Ovary (tissue), 9 donors: Measurements from ENCODE around the gene OGDHL. TPM values are rescaled to one million over a fixed set of nuclear protein-coding genes. Genes with fewer than 3 reads are reported as not detected.

Source experiments
- DNase-seq, 5 donors: peaks; one replicate each; pipeline ENCODE4 v3.0.0-alpha.2; 2019 to 2020
- H3K27ac ChIP-seq, 2 donors: fragments of 200-600 bp; one replicate each; pipeline versions ENCODE4 v1.5.1 to v1.8.0; 2019 to 2022
- H3K27me3 ChIP-seq: fragments of 200-600 bp; one replicate; pipeline ENCODE4 v1.8.0; 2022
- H3K36me3 ChIP-seq: fragments of 200-600 bp; sonication (generic); one replicate; pipeline ENCODE4 v1.5.1; 2019
- H3K4me1 ChIP-seq: one replicate; pipeline ENCODE4 v1.8.1; 2013; ENCODE audit warnings: mild to moderate bottlenecking, moderate library complexity; ENCODE audit not compliant: insufficient read depth
- H3K4me3 ChIP-seq: fragments of 200-600 bp; sonication (generic); one replicate; pipeline ENCODE4 v1.5.1; 2017
- H3K9me3 ChIP-seq, 2 donors: fragments of 200-600 bp in 1 of 2; sonication (generic) in 1 of 2; one replicate each; pipeline versions ENCODE4 v1.5.1 to v1.8.1; 2013 to 2019; ENCODE audit warnings: mild to moderate bottlenecking in 1 of 2, moderate library complexity in 1 of 2
- EP300 ChIP-seq: sonication (generic); formaldehyde crosslinking; IDR thresholded peaks from one replicate; pipeline ENCODE4 v1.6.1; 2017; ENCODE audit warnings: antibody characterized with exemption
- POLR2A ChIP-seq: fragments of 450-650 bp; IDR thresholded peaks from one replicate; pipeline ENCODE4 v1.6.1; 2017; ENCODE audit warnings: antibody characterized with exemption, mild to moderate bottlenecking, moderate library complexity
- WGBS, 3 donors: extraction: QIAGEN DNeasy Blood & Tissue Kit in 1 of 3; methylation state at CpG; one replicate each; pipeline versions ENCODE4 v1.1.5 to v1.1.7; 2013 to 2017; 5-methylcytosine and 5-hydroxymethylcytosine counted together
- intact Hi-C, 4 donors: fragments of 100-400 bp; cut with DNase I; formaldehyde crosslinking; loops; one replicate each; pipeline versions ENCODE4 v1.11.0 to v1.15.1; 2022 to 2023
- polyA plus RNA-seq, 2 donors: library from polyadenylated mRNA; stranded (reverse); fragments of 200-250 nt in 1 of 2; fragments of 350-450 nt in 1 of 2; fragmentation: Illumina TruSeq in 1 of 2; extraction: RNeasy Lipid Tissue Mini Kit (QIAGEN cat#74804) in 1 of 2; gene quantifications; one replicate each; pipeline ENCODE4 v1.2.3, GENCODE V29; 2013 to 2014
- total RNA-seq, 7 donors: library from RNA; depleted of rRNA in 2 of 7; stranded (reverse); fragments of >200 nt in 2 of 7; fragmentation: NEBNext Ultra II Directional in 3 of 7; extraction: Animal tissue kit (Norgen Biotek cat#: 25700) in 3 of 7; gene quantifications; one replicate each; pipeline versions ENCODE4 v1.1.0 to v1.2.4, GENCODE V29; 2016 to 2023
- TF ChIP-seq, protein P1 (sequence below), 3 donors: fragments of 450-650 bp in 2 of 3; fragments of 200-600 bp in 1 of 3; IDR thresholded peaks; one replicate each; pipeline versions ENCODE4 v1.5.1 to v1.8.0; 2016 to 2022; ENCODE audit warnings: antibody characterized with exemption in 3 of 3, mild to moderate bottlenecking in 1 of 3
- donor health status: DM: no; HTN: no; CAD: no; lungs with moderate emphysema.
- donor health status: DM: no; HTN: no; CAD: no.
- donor health status: Bipolar disorder and iron deficiency.
- donor health status: DM: yes; HTN: yes; CAD: no.
- donor health status: DM: no; HTN: no; CAD: no.
- donor health status: DM: yes; HTN: yes; CAD: no.

The OGDHL gene
- total and polyA plus RNA-seq, 9 donors = 0.60 to 3.3 (median 1.9) TPM

DNA sequence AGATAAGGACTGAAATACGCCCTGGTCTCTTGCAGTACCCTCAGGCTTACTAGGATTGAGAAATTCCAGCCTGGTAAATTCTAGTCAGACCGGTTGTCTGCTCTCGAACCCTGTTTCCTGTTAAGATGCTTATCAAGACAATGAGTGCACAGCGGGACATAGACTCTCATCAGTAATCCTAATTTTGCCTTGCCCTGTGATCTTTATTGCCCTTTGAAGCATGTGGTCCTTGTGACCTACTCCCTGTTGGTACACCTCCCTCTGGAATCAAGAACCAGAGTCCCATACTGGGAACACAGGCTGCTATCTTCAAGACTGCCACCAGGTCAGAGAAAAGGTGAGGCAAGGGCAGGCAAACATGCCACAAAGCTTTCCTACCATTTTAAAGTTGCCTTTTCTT, 75.5 kb downstream of the OGDHL start:
- Histone ChIP-seq H3K27ac (no peak overlapping the region), H3K4me1 (no peaks in the 10 kb centered on the region), H3K36me3 (no peaks in the 10 kb centered on the region), H3K9me3 (no peaks in the 10 kb centered on the region), H3K27me3 (no peaks in the 10 kb centered on the region), H3K4me3 (no peak overlapping the region)
- no peak for TF ChIP-seq EP300
- TF ChIP-seq, protein P1, sequence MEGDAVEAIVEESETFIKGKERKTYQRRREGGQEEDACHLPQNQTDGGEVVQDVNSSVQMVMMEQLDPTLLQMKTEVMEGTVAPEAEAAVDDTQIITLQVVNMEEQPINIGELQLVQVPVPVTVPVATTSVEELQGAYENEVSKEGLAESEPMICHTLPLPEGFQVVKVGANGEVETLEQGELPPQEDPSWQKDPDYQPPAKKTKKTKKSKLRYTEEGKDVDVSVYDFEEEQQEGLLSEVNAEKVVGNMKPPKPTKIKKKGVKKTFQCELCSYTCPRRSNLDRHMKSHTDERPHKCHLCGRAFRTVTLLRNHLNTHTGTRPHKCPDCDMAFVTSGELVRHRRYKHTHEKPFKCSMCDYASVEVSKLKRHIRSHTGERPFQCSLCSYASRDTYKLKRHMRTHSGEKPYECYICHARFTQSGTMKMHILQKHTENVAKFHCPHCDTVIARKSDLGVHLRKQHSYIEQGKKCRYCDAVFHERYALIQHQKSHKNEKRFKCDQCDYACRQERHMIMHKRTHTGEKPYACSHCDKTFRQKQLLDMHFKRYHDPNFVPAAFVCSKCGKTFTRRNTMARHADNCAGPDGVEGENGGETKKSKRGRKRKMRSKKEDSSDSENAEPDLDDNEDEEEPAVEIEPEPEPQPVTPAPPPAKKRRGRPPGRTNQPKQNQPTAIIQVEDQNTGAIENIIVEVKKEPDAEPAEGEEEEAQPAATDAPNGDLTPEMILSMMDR (IDR thresholded peaks at IDR 0.05) = no peak
- no peak for TF ChIP-seq POLR2A
- 62 to 78% (median 69%) methylated on average over 4 of the region's 4 CpGs for WGBS, 3 donors
- no peak for DNase-seq
- intact Hi-C loops = no loop called here

Other genes with a start within 250 kb of the OGDHL start
- 10 to 100 TPM in 6 of 7 donors, 1 to 10 TPM in 1; 7.1 to 24.1 (median 20.6) TPM for gene ERCC6, start 223.2 kb downstream of the OGDHL start, total RNA-seq
- 1 to 10 TPM; 6.8 to 9.7 TPM for gene ERCC6, start 223.2 kb downstream of the OGDHL start, polyA plus RNA-seq
- gene SLC18A3, start 152.0 kb downstream of the OGDHL start, total RNA-seq = not detected
- gene SLC18A3, start 152.0 kb downstream of the OGDHL start, polyA plus RNA-seq = not detected
- gene CHAT, start 148.3 kb downstream of the OGDHL start, total RNA-seq = not detected
- not detected for gene CHAT, start 148.3 kb downstream of the OGDHL start, polyA plus RNA-seq
- gene C10orf53, start 82.7 kb downstream of the OGDHL start, total RNA-seq = not detected
- gene C10orf53, start 82.7 kb downstream of the OGDHL start, polyA plus RNA-seq = not detected
- 10 to 100 TPM; 17.6 to 33.3 (median 28.6) TPM for gene PARG, start 179.7 kb upstream of the OGDHL start, total RNA-seq
- 10 to 100 TPM in 1 of 2 donors, 1 to 10 TPM in 1; 8.1 to 10.5 TPM for gene PARG, start 179.7 kb upstream of the OGDHL start, polyA plus RNA-seq
- 10 to 100 TPM; 14.1 to 26.8 (median 15.2) TPM for gene TIMM23B, start 179.7 kb upstream of the OGDHL start, total RNA-seq
- 10 to 100 TPM in 1 of 2 donors, 1 to 10 TPM in 1; 8.7 to 11.7 TPM for gene TIMM23B, start 179.7 kb upstream of the OGDHL start, polyA plus RNA-seq
- gene AGAP6, start 226.1 kb upstream of the OGDHL start, total RNA-seq = 10 to 100 TPM in 5 of 7 donors, 1 to 10 TPM in 2; 9.1 to 20.9 (median 10.2) TPM
- 1 to 10 TPM; 7.3 to 9.3 TPM for gene AGAP6, start 226.1 kb upstream of the OGDHL start, polyA plus RNA-seq